SU-DHL-6 (cell line): ENCODE results near the gene GRM6.

ENCODE experiments used
- EZH2phosphoT487 ChIP-seq: fragments of 200-600 bp; sonication (generic), shearing (Covaris generic); conservative IDR thresholded peaks from 2 replicates; pipeline ENCODE4 v1.6.1; 2018; ENCODE audit warnings: mild to moderate bottlenecking, antibody characterized with exemption, low read length, moderate library complexity, mixed read lengths
- TF ChIP-seq, protein P1 (sequence below): fragments of 200-600 bp; sonication (generic); IDR thresholded peaks from one replicate; pipeline ENCODE4 v1.5.1; 2017; ENCODE audit warnings: antibody characterized with exemption, mild to moderate bottlenecking, low read length, moderate library complexity; ENCODE audit not compliant: insufficient read depth, poor library complexity, severe bottlenecking

DNA sequence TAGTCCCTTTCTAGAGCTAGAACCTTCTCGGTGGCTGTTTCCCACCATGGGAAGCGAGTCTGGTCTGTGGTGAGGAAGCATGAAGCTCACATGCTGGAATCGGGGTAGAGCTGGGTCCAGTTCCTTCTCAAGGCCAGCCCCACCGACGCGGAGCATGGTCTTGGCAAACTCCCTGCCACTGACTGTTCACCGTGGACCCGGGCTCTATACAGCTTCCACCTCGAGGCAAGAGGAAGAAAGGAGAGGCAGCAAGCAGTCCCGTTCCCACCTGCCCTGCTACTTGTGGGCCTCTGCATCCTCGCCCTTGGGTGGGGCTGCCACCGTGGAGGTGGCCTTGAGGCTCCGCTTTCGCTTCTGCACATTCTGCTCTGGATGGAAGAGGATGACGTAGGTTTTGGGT is 13.7 kb downstream of the GRM6 start:
- TF ChIP-seq, protein P1, sequence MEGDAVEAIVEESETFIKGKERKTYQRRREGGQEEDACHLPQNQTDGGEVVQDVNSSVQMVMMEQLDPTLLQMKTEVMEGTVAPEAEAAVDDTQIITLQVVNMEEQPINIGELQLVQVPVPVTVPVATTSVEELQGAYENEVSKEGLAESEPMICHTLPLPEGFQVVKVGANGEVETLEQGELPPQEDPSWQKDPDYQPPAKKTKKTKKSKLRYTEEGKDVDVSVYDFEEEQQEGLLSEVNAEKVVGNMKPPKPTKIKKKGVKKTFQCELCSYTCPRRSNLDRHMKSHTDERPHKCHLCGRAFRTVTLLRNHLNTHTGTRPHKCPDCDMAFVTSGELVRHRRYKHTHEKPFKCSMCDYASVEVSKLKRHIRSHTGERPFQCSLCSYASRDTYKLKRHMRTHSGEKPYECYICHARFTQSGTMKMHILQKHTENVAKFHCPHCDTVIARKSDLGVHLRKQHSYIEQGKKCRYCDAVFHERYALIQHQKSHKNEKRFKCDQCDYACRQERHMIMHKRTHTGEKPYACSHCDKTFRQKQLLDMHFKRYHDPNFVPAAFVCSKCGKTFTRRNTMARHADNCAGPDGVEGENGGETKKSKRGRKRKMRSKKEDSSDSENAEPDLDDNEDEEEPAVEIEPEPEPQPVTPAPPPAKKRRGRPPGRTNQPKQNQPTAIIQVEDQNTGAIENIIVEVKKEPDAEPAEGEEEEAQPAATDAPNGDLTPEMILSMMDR: no peak
- no peak for TF ChIP-seq EZH2phosphoT487
